GM19395 (cell line): ENCODE results near the gene USP17L21.
"Not testable (repeated sequence)": the region's sequence is repeated elsewhere in the genome, so short reads cannot be mapped to it uniquely, and the experiment has no call there.

Source experiments
- ATAC-seq: cut with Tn5 transposase; IDR thresholded peaks from one replicate; pipeline ENCODE4 v1.9.1; 2021; ENCODE audit warnings: mild to moderate bottlenecking, moderate library complexity; ENCODE audit not compliant: unreplicated experiment

USP17L21 gene, protein sequence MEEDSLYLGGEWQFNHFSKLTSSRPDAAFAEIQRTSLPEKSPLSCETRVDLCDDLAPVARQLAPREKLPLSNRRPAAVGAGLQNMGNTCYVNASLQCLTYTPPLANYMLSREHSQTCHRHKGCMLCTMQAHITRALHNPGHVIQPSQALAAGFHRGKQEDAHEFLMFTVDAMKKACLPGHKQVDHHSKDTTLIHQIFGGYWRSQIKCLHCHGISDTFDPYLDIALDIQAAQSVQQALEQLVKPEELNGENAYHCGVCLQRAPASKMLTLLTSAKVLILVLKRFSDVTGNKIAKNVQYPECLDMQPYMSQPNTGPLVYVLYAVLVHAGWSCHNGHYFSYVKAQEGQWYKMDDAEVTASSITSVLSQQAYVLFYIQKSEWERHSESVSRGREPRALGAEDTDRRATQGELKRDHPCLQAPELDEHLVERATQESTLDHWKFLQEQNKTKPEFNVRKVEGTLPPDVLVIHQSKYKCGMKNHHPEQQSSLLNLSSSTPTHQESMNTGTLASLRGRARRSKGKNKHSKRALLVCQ

DNA sequence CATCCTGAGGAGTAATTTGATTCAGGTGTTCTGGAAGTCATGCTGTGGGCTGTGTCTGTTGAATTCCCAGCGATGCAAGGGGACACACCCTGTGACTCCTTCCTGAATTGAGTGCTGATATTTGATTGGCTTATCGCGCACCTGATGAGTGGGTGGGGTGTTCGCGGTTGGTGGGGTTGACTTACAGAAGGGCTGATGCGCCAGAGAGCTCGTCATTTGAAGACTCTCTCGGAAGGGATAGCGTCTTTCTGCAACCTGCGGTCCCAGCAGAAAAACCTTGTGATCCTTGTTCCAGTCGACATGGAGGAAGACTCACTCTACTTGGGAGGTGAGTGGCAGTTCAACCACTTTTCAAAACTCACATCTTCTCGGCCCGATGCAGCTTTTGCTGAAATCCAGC, at the start of gene USP17L21:
TSS of gene USP17L21 (plus strand) at position 301 of the 400 bp plus-strand sequence. CDS start at position 301, 0 bp downstream.
- not testable (repeated sequence) for ATAC-seq

DNA sequence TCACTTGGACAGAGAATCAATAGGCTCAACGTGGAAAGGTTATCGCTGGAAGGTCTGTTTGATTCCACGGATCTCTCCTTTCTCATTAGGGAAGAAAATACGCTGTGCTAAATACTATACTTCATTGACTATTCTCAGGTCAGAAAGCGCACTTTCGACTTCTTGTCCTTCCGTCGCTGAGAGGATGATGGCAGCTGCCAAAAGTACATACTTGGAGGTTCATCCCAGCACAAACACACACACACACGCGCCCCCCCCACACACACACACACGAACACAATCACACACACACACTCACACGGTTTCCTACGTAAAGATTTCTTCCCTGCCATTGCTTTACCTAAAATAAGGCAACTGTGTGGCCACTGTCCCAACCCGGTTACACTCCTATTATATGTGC, 48.0 kb upstream of the USP17L21 start:
- ATAC-seq = not testable (repeated sequence)

DNA sequence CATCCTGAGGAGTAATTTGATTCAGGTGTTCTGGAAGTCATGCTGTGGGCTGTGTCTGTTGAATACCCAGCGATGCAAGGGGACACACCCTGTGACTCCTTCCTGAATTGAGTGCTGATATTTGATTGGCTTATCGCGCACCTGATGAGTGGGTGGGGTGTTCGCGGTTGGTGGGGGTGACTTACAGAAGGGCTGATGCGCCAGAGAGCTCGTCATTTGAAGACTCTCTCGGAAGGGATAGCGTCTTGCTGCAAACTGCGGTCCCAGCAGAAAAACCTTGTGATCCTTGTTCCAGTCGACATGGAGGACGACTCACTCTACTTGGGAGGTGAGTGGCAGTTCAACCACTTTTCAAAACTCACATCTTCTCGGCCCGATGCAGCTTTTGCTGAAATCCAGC, 47.6 kb upstream of the USP17L21 start, which contains the start of gene USP17L11:
TSS of gene USP17L11 (plus strand) at position 301 of the 400 bp plus-strand sequence. CDS start at position 301, 0 bp downstream.
- ATAC-seq = not testable (repeated sequence)

DNA sequence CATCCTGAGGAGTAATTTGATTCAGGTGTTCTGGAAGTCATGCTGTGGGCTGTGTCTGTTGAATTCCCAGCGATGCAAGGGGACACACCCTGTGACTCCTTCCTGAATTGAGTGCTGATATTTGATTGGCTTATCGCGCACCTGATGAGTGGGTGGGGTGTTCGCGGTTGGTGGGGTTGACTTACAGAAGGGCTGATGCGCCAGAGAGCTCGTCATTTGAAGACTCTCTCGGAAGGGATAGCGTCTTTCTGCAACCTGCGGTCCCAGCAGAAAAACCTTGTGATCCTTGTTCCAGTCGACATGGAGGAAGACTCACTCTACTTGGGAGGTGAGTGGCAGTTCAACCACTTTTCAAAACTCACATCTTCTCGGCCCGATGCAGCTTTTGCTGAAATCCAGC, 42.8 kb upstream of the USP17L21 start, which contains the start of gene USP17L12:
TSS of gene USP17L12 (plus strand) at position 301 of the 400 bp plus-strand sequence. CDS start at position 301, 0 bp downstream.
- not testable (repeated sequence) for ATAC-seq

DNA sequence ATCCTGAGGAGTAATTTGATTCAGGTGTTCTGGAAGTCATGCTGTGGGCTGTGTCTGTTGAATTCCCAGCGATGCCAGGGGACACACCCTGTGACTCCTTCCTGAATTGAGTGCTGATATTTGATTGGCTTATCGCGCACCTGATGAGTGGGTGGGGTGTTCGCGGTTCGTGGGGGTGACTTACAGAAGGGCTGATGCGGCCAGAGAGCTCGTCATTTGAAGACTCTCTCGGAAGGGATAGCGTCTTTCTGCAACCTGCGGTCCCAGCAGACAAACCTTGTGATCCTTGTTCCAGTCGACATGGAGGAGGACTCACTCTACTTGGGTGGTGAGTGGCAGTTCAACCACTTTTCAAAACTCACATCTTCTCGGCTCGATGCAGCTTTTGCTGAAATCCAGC, 38.1 kb upstream of the USP17L21 start, which contains the start of gene USP17L13:
TSS of gene USP17L13 (plus strand) at position 301 of the 400 bp plus-strand sequence. CDS start at position 301, 0 bp downstream.
- not testable (repeated sequence) for ATAC-seq

DNA sequence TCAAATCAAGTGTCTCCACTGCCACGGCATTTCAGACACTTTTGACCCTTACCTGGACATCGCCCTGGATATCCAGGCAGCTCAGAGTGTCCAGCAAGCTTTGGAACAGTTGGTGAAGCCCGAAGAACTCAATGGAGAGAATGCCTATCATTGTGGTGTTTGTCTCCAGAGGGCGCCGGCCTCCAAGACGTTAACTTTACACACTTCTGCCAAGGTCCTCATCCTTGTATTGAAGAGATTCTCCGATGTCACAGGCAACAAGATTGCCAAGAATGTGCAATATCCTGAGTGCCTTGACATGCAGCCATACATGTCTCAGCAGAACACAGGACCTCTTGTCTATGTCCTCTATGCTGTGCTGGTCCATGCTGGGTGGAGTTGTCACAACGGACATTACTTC, 32.4 kb upstream of the USP17L21 start:
- ATAC-seq = not testable (repeated sequence)

DNA sequence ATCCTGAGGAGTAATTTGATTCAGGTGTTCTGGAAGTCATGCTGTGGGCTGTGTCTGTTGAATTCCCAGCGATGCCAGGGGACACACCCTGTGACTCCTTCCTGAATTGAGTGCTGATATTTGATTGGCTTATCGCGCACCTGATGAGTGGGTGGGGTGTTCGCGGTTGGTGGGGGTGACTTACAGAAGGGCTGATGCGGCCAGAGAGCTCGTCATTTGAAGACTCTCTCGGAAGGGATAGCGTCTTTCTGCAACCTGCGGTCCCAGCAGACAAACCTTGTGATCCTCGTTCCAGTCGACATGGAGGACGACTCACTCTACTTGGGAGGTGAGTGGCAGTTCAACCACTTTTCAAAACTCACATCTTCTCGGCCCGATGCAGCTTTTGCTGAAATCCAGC, 28.6 kb upstream of the USP17L21 start, which contains the start of gene USP17L15:
TSS of gene USP17L15 (plus strand) at position 301 of the 400 bp plus-strand sequence. CDS start at position 301, 0 bp downstream.
- ATAC-seq = not testable (repeated sequence)

DNA sequence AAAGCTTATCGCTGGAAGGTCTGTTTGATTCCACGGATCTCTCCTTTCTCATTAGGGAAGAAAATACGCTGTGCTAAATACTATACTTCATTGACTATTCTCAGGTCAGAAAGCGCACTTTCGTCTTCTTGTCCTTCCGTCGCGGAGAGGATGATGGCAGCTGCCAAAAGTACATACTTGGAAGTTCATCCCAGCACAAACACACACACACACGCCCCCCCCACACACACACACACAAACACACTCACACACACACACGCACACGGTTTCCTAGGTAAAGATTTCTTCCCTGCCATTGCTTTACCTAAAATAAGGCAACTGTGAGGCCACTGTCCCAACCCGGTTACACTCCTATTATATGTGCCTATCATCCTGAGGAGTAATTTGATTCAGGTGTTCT, 24.2 kb upstream of the USP17L21 start:
- not testable (repeated sequence) for ATAC-seq

DNA sequence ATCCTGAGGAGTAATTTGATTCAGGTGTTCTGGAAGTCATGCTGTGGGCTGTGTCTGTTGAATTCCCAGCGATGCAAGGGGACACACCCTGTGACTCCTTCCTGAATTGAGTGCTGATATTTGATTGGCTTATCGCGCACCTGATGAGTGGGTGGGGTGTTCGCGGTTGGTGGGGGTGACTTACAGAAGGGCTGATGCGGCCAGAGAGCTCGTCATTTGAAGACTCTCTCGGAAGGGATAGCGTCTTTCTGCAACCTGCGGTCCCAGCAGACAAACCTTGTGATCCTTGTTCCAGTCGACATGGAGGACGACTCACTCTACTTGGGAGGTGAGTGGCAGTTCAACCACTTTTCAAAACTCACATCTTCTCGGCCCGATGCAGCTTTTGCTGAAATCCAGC, 19.1 kb upstream of the USP17L21 start, which contains the start of gene USP17L17:
TSS of gene USP17L17 (plus strand) at position 301 of the 400 bp plus-strand sequence. CDS start at position 301, 0 bp downstream.
- not testable (repeated sequence) for ATAC-seq

DNA sequence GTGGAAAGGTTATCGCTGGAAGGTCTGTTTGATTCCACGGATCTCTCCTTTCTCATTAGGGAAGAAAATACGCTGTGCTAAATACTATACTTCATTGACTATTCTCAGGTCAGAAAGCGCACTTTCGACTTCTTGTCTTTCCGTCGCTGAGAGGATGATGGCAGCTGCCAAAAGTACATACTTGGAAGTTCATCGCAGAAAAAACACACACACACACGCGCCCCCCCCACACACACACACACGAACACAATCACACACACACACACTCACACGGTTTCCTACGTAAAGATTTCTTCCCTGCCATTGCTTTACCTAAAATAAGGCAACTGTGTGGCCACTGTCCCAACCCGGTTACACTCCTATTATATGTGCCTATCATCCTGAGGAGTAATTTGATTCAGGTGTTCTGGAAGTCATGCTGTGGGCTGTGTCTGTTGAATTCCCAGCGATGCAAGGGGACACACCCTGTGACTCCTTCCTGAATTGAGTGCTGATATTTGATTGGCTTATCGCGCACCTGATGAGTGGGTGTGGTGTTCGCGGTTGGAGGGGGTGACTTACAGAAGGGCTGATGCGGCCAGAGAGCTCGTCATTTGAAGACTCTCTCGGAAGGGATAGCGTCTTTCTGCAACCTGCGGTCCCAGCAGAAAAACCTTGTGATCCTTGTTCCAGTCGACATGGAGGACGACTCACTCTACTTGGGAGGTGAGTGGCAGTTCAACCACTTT, 14.6 kb upstream of the USP17L21 start, which contains the start of gene USP17L18:
TSS of gene USP17L18 (plus strand) at position 678 of the 728 bp plus-strand sequence. CDS start at position 678, 0 bp downstream.
- not testable (repeated sequence) for ATAC-seq

DNA sequence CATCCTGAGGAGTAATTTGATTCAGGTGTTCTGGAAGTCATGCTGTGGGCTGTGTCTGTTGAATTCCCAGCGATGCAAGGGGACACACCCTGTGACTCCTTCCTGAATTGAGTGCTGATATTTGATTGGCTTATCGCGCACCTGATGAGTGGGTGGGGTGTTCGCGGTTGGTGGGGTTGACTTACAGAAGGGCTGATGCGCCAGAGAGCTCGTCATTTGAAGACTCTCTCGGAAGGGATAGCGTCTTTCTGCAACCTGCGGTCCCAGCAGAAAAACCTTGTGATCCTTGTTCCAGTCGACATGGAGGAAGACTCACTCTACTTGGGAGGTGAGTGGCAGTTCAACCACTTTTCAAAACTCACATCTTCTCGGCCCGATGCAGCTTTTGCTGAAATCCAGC, 9.6 kb upstream of the USP17L21 start, which contains the start of gene USP17L19:
TSS of gene USP17L19 (plus strand) at position 301 of the 400 bp plus-strand sequence. CDS start at position 301, 0 bp downstream.
- not testable (repeated sequence) for ATAC-seq

DNA sequence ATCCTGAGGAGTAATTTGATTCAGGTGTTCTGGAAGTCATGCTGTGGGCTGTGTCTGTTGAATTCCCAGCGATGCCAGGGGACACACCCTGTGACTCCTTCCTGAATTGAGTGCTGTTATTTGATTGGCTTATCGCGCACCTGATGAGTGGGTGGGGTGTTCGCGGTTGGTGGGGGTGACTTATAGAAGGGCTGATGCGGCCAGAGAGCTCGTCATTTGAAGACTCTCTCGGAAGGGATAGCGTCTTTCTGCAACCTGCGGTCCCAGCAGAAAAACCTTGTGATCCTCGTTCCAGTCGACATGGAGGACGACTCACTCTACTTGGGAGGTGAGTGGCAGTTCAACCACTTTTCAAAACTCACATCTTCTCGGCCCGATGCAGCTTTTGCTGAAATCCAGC, 4.8 kb upstream of the USP17L21 start, which contains the start of gene USP17L20:
TSS of gene USP17L20 (plus strand) at position 301 of the 400 bp plus-strand sequence. CDS start at position 301, 0 bp downstream.
- ATAC-seq = not testable (repeated sequence)

DNA sequence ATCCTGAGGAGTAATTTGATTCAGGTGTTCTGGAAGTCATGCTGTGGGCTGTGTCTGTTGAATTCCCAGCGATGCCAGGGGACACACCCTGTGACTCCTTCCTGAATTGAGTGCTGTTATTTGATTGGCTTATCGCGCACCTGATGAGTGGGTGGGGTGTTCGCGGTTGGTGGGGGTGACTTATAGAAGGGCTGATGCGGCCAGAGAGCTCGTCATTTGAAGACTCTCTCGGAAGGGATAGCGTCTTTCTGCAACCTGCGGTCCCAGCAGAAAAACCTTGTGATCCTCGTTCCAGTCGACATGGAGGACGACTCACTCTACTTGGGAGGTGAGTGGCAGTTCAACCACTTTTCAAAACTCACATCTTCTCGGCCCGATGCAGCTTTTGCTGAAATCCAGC, 4.6 kb downstream of the USP17L21 start, which contains the start of gene USP17L22:
TSS of gene USP17L22 (plus strand) at position 301 of the 400 bp plus-strand sequence. CDS start at position 301, 0 bp downstream.
- ATAC-seq = not testable (repeated sequence)

DNA sequence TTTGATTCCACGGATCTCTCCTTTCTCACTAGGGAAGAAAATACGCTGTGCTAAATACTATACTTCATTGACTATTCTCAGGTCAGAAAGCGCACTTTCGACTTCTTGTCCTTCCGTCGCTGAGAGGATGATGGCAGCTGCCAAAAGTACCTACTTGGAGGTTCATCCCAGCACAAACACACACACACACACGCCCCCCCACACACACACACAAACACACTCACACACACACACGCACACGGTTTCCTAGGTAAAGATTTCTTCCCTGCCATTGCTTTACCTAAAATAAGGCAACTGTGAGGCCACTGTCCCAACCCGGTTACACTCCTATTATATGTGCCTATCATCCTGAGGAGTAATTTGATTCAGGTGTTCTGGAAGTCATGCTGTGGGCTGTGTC, 9.0 kb downstream of the USP17L21 start:
- ATAC-seq = not testable (repeated sequence)
